ENCODE results near the gene ACOT8. TPM values are rescaled to one million over a fixed set of nuclear protein-coding genes. Genes with fewer than 3 reads are reported as not detected.

ACOT8 gene
- total RNA-seq, 1 donor from 2014 or later: 13.4 TPM

DNA sequence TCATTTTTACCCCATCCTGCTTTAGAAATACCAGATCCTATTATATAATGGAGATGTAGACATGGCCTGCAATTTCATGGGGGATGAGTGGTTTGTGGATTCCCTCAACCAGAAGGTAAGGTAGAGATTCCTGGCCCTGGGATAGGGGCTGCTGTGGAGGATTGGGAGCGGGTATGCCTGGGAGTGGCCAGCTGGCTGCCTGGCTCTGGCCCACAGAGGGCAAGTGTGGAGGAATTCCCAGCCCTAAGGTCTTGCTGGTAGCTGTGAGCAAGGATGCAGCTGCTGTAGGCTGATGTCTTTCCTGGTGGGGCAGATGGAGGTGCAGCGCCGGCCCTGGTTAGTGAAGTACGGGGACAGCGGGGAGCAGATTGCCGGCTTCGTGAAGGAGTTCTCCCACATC lies 40.5 kb upstream of the ACOT8 start:
- no peak for DNase-seq (ENCODE audit: low spot score)
- H3K27ac Mint-ChIP-seq: no peak overlapping the region
- Histone ChIP-seq H3K4me1 (no peaks in the 10 kb centered on the region), H3K79me2 (ENCODE audit: low read depth) (no peaks in the 10 kb centered on the region), H3F3A (ENCODE audit: low read depth) (no peaks in the 10 kb centered on the region), H3K27me3 (no peaks in the 10 kb centered on the region), H3K9ac (no peak overlapping the region), H2AFZ (replicated peaks) (no peak overlapping the region), H3K27ac (no peak overlapping the region), H3K4me2 (no peak overlapping the region), H4K20me1 (ENCODE audit: low read depth) (no peaks in the 10 kb centered on the region), H3K9me3 (ENCODE audit: low read depth) (no peaks in the 10 kb centered on the region), H3K36me3 (no peaks in the 10 kb centered on the region), H3K4me3 (no peak overlapping the region)
- peaks cover 14% of the 10 kb centered on the region for H3K4me1 Mint-ChIP-seq
- TF ChIP-seq EZH2 (IDR thresholded peaks at IDR 0.05): no peak
- TF ChIP-seq, protein P1, sequence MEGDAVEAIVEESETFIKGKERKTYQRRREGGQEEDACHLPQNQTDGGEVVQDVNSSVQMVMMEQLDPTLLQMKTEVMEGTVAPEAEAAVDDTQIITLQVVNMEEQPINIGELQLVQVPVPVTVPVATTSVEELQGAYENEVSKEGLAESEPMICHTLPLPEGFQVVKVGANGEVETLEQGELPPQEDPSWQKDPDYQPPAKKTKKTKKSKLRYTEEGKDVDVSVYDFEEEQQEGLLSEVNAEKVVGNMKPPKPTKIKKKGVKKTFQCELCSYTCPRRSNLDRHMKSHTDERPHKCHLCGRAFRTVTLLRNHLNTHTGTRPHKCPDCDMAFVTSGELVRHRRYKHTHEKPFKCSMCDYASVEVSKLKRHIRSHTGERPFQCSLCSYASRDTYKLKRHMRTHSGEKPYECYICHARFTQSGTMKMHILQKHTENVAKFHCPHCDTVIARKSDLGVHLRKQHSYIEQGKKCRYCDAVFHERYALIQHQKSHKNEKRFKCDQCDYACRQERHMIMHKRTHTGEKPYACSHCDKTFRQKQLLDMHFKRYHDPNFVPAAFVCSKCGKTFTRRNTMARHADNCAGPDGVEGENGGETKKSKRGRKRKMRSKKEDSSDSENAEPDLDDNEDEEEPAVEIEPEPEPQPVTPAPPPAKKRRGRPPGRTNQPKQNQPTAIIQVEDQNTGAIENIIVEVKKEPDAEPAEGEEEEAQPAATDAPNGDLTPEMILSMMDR (IDR thresholded peaks at IDR 0.05): no peak
- no peak for TF ChIP-seq EZH2phosphoT487 (IDR thresholded peaks at IDR 0.05)
- H3K9me3 Mint-ChIP-seq: no peaks in the 10 kb centered on the region
- no peak overlapping the region for H3K4me3 Mint-ChIP-seq
- peaks cover 10% of the 10 kb centered on the region for H3K27me3 Mint-ChIP-seq (ENCODE audit: insufficient read depth, low read depth)
- H3K36me3 Mint-ChIP-seq: peaks cover 12% of the 10 kb centered on the region

DNA sequence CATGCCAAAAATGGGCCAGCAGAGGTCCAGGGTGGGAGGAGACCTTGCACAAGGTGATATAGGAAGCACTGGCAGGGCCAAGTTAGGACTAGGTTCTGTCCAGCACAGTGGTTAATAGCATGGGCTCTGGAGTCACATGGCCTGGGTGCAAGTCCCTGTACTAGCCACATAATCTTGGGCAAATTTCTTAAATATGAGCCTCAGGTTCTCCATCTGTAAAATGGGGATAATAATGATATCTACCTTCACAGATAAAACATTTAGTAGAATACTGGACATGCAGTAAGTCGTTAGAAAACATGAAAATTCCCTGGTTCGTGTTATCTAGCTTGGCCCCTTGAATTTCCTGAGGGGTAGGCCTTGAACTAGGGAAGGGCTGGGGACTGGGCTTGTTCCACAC lies 40.1 kb upstream of the ACOT8 start:
- DNase-seq (ENCODE audit: low spot score): no peak
- Histone ChIP-seq H3K4me3 (no peak overlapping the region), H3F3A (ENCODE audit: low read depth) (no peaks in the 10 kb centered on the region), H4K20me1 (ENCODE audit: low read depth) (no peaks in the 10 kb centered on the region), H3K4me1 (no peaks in the 10 kb centered on the region), H3K36me3 (no peaks in the 10 kb centered on the region), H3K27me3 (no peaks in the 10 kb centered on the region), H3K9ac (no peak overlapping the region), H3K27ac (no peak overlapping the region), H3K9me3 (ENCODE audit: low read depth) (no peaks in the 10 kb centered on the region), H3K4me2 (no peak overlapping the region), H2AFZ (replicated peaks) (no peak overlapping the region), H3K79me2 (ENCODE audit: low read depth) (no peaks in the 10 kb centered on the region)
- Mint-ChIP-seq H3K4me3 (no peak overlapping the region), H3K36me3 (peaks cover 12% of the 10 kb centered on the region), H3K27ac (no peak overlapping the region), H3K9me3 (no peaks in the 10 kb centered on the region), H3K27me3 (ENCODE audit: insufficient read depth, low read depth) (peaks cover 10% of the 10 kb centered on the region), H3K4me1 (peaks cover 18% of the 10 kb centered on the region)
- no peak for TF ChIP-seq EZH2phosphoT487 (IDR thresholded peaks at IDR 0.05)
- TF ChIP-seq, protein P1 (IDR thresholded peaks at IDR 0.05): no peak
- TF ChIP-seq EZH2 (IDR thresholded peaks at IDR 0.05): no peak

DNA sequence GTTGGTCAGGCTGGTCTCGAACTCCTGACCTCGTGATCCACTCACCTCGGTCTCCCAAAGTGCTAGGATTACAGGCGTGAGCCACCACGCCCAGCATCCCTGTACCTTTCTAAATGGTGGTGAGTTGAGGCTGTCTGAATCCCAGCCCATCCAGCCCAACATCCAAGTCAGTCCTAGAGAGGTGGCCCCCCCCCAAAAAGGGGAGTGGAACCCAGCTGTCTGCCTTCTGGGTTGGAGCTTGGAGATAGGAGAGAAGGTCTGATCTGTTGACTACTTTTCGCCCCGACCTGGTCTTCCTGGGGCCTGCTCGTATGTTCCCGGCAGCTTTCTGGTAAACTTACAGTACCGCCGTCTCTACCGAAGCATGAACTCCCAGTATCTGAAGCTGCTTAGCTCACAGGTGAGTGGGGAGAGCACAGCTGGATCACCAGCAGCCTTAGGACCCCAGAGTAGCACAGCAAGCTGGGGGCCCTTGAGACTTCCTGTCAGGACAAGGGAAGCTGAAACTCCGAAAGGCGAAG lies 39.5 kb upstream of the ACOT8 start:
- TF ChIP-seq, protein P1 (IDR thresholded peaks at IDR 0.05): no peak
- TF ChIP-seq EZH2phosphoT487 (IDR thresholded peaks at IDR 0.05) (no peak), EZH2 (IDR thresholded peaks at IDR 0.05) (no peak)
- peaks cover 3% of the 10 kb centered on the region for H3K4me1 ChIP-seq
- H3K27me3 Mint-ChIP-seq (ENCODE audit: insufficient read depth, low read depth): peaks cover 10% of the 10 kb centered on the region
- no peak overlapping the region for H3K4me2 ChIP-seq
- no peak overlapping the region for H3K27ac Mint-ChIP-seq
- no peak overlapping the region for H3K27ac ChIP-seq
- no peaks in the 10 kb centered on the region for H3K9me3 ChIP-seq (ENCODE audit: low read depth)
- H3K27me3 ChIP-seq: no peaks in the 10 kb centered on the region
- no peaks in the 10 kb centered on the region for H4K20me1 ChIP-seq (ENCODE audit: low read depth)
- H3K4me3 ChIP-seq: no peak overlapping the region
- H3K9me3 Mint-ChIP-seq: no peaks in the 10 kb centered on the region
- H2AFZ ChIP-seq (replicated peaks): no peak overlapping the region
- peaks cover 22% of the 10 kb centered on the region for H3K4me1 Mint-ChIP-seq
- peaks cover 12% of the 10 kb centered on the region for H3K36me3 Mint-ChIP-seq
- H3F3A ChIP-seq (ENCODE audit: low read depth): no peaks in the 10 kb centered on the region
- no peaks in the 10 kb centered on the region for H3K79me2 ChIP-seq (ENCODE audit: low read depth)
- DNase-seq (ENCODE audit: low spot score): no peak
- no peaks in the 10 kb centered on the region for H3K36me3 ChIP-seq
- no peak overlapping the region for H3K9ac ChIP-seq
- H3K4me3 Mint-ChIP-seq: no peak overlapping the region

Data from neural progenitor cell (in vitro differentiated cells).